ENCODE data around the gene PTPN1. TPM values are rescaled to one million over a fixed set of nuclear protein-coding genes. Genes with fewer than 3 reads are reported as not detected.

PTPN1 gene
- polyA plus RNA-seq, 1 of the 3 experiments (the other 2 are of a cell fraction) = 23.6 TPM

DNA sequence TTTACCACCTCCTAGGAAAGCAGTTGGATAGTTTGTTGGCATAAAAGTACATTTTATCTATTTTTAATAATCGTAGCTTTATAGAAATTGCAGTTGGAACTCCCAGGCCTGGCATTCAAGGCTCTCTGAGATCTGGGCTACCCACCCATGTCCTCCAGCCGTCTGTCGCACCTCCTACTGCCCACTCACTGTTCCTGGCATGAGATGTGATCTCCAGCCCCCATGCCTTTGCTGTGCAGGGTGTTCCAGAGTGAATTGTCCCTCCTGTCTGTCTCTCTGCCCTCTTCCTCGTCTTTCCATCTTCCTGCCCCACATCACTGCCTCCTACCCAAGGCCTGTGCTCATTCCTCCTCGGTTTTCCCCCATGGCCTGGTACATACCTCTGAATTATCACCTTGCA lies 50.7 kb downstream of the PTPN1 start:
- H3K36me3 ChIP-seq (replicated peaks in 1 of 2; ENCODE audit: control insufficient read depth in 1 of 2, insufficient read depth in 2 of 2, low read length in 1 of 2) = peaks cover 21 to 22% of the 10 kb centered on the region in 2 experiments
- no peaks in the 10 kb centered on the region for H4K20me1 ChIP-seq (ENCODE audit: insufficient read depth)
- H3K9me3 ChIP-seq = no peaks in the 10 kb centered on the region
- H3K79me2 ChIP-seq (ENCODE audit: insufficient read depth) = peaks cover 71% of the 10 kb centered on the region
- peak overlapping the region; percentile 32; the same call in 1 of the 2 replicates for H3K9ac ChIP-seq
- no peak overlapping the region for H3K4me3 ChIP-seq (ENCODE audit: low read depth in 2 of 2, low read length in 1 of 2)
- WGBS (ENCODE audit: low lambda C conversion rate) = 85% methylated on average over 5 of the region's 5 CpGs
- ChIA-PET CTCF (interaction anchor here (3.9 kb wide), 1 partner anchor 18 kb away, joined by 21 read pairs; no protein-coding TSS in a partner anchor), POLR2A (no interaction called here)
- peak overlapping the region; percentile 59 for H3K4me2 ChIP-seq
- H3K4me1 ChIP-seq (ENCODE audit: control insufficient read depth in 1 of 2, insufficient read depth in 2 of 2, low read depth in 1 of 2, low read length in 1 of 2) = peaks cover 23 to 29% of the 10 kb centered on the region in 2 experiments; a peak in 3 of 4 replicates
- H3K9me2 ChIP-seq = no peaks in the 10 kb centered on the region
- peaks cover 24% of the 10 kb centered on the region for H3F3A ChIP-seq (replicated peaks; ENCODE audit: insufficient read depth)
- no peaks in the 10 kb centered on the region for H3K27me3 ChIP-seq (ENCODE audit: insufficient read depth)
- H2AFZ ChIP-seq (ENCODE audit: low read depth) = no peak overlapping the region
- TF ChIP-seq RCOR1 (IDR thresholded peaks at IDR 0.05; ENCODE audit: low read length) (no peak), ELF1 (IDR thresholded peaks at IDR 0.05) (no peak), POLR2AphosphoS5 (IDR thresholded peaks at IDR 0.05; ENCODE audit: low read depth, low read length) (no peak), RAD21 (IDR thresholded peaks at IDR 0.05; ENCODE audit: low read length) (no peak), RXRA (IDR thresholded peaks at IDR 0.05; ENCODE audit: borderline replicate concordance, low read depth) (no peak), CTCF (IDR thresholded peaks at IDR 0.05) (no peak), MXI1 (IDR thresholded peaks at IDR 0.05; ENCODE audit: low read depth, low read length) (no peak), YY1 (IDR thresholded peaks at IDR 0.05; ENCODE audit: low read depth) (no peak), CHD2 (IDR thresholded peaks at IDR 0.05; ENCODE audit: low read length, partially characterized antibody) (no peak), EZH2phosphoT487 (IDR thresholded peaks at IDR 0.05; ENCODE audit: borderline replicate concordance, low read depth) (no peak), TEAD4 (IDR thresholded peaks at IDR 0.05; ENCODE audit: borderline replicate concordance, insufficient read depth) (no peak), JUND (IDR thresholded peaks at IDR 0.05) (no peak), RFX5 (IDR thresholded peaks at IDR 0.05; ENCODE audit: low read length) (no peak), TCF12 (IDR thresholded peaks at IDR 0.05) (no peak), FOSL2 (IDR thresholded peaks at IDR 0.05; ENCODE audit: borderline replicate concordance, low read depth) (no peak), NFIC (IDR thresholded peaks at IDR 0.05; ENCODE audit: borderline replicate concordance) (no peak)
- TF ChIP-seq, protein P1, sequence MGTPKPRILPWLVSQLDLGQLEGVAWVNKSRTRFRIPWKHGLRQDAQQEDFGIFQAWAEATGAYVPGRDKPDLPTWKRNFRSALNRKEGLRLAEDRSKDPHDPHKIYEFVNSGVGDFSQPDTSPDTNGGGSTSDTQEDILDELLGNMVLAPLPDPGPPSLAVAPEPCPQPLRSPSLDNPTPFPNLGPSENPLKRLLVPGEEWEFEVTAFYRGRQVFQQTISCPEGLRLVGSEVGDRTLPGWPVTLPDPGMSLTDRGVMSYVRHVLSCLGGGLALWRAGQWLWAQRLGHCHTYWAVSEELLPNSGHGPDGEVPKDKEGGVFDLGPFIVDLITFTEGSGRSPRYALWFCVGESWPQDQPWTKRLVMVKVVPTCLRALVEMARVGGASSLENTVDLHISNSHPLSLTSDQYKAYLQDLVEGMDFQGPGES (IDR thresholded peaks at IDR 0.05; ENCODE audit: low read depth, low read length) = no peak
- TF ChIP-seq, protein P2, sequence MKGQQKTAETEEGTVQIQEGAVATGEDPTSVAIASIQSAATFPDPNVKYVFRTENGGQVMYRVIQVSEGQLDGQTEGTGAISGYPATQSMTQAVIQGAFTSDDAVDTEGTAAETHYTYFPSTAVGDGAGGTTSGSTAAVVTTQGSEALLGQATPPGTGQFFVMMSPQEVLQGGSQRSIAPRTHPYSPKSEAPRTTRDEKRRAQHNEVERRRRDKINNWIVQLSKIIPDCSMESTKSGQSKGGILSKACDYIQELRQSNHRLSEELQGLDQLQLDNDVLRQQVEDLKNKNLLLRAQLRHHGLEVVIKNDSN (IDR thresholded peaks at IDR 0.05; ENCODE audit: borderline replicate concordance, low read depth) = no peak
- TF ChIP-seq, protein P3, sequence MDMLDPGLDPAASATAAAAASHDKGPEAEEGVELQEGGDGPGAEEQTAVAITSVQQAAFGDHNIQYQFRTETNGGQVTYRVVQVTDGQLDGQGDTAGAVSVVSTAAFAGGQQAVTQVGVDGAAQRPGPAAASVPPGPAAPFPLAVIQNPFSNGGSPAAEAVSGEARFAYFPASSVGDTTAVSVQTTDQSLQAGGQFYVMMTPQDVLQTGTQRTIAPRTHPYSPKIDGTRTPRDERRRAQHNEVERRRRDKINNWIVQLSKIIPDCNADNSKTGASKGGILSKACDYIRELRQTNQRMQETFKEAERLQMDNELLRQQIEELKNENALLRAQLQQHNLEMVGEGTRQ (IDR thresholded peaks at IDR 0.05; ENCODE audit: borderline replicate concordance, low read depth, low read length) = no peak
- peak overlapping the region; percentile 62 to 95; a peak in 3 of 4 replicates for H3K27ac ChIP-seq (ENCODE audit: low read depth in 2 of 2, low read length in 1 of 2)
- DNase-seq = no peak
